Kidney (tissue), 14 donors: ENCODE results near the gene ABHD17A. TPM values are rescaled to one million over a fixed set of nuclear protein-coding genes. Genes with fewer than 3 reads are reported as not detected.

Source experiments
- DNase-seq, 5 donors: peaks; one replicate each; pipeline ENCODE4 v3.0.0-alpha.2; 2013 to 2020
- FAIRE-seq: peaks from 2 replicates; lab custom pipeline; 2012; peaks lifted over from hg19 to GRCh38; lab: Jason Lieb, UNC
- H3K27ac ChIP-seq, 2 donors: one replicate each; pipeline ENCODE4 v1.7.0; 2013; ENCODE audit warnings: low read depth in 2 of 2, low read length in 2 of 2, inconsistent platforms in 1 of 2
- H3K27me3 ChIP-seq: one replicate; pipeline ENCODE4 v1.7.1; 2013; ENCODE audit warnings: low read length, inconsistent platforms; ENCODE audit not compliant: control insufficient read depth, insufficient read depth
- H3K36me3 ChIP-seq, 3 donors: one replicate each; pipeline versions ENCODE4 v1.7.0 to v1.7.1; 2013; ENCODE audit warnings: low read length in 3 of 3, control low read depth in 1 of 3, inconsistent platforms in 1 of 3; ENCODE audit not compliant: insufficient read depth in 3 of 3, control insufficient read depth in 2 of 3
- H3K4me1 ChIP-seq, 3 donors: one replicate each; pipeline versions ENCODE4 v1.7.0 to v1.7.1; 2013; ENCODE audit warnings: low read length in 3 of 3, inconsistent platforms in 1 of 3, low read depth in 1 of 3; ENCODE audit not compliant: control insufficient read depth in 2 of 3, insufficient read depth in 2 of 3
- H3K4me3 ChIP-seq, 3 donors: one replicate each; pipeline versions ENCODE4 v1.7.0 to v1.8.1; 2013; ENCODE audit warnings: low read length in 3 of 3, control low read depth in 1 of 3, inconsistent platforms in 1 of 3
- H3K9ac ChIP-seq, 3 donors: one replicate each; pipeline versions ENCODE4 v1.7.0 to v1.7.1; 2013; ENCODE audit warnings: low read length in 3 of 3, control low read depth in 1 of 3, inconsistent platforms in 1 of 3
- H3K9me3 ChIP-seq, 3 donors: one replicate each; pipeline versions ENCODE4 v1.7.0 to v1.7.1; 2013; ENCODE audit warnings: low read length in 3 of 3, control low read depth in 1 of 3, inconsistent platforms in 1 of 3; ENCODE audit not compliant: control insufficient read depth in 2 of 3, insufficient read depth in 1 of 3
- CTCF ChIP-seq: IDR thresholded peaks from 3 replicates; pipeline ENCODE4 v1.5.1; 2012; ENCODE audit warnings: mild to moderate bottlenecking, moderate library complexity, borderline replicate concordance; ENCODE audit not compliant: insufficient read depth; ENCODE audit errors: extremely low read depth
- intact Hi-C: fragments of 100-400 bp; cut with DNase I; formaldehyde crosslinking; loops from one replicate; pipeline ENCODE4 v1.11.1; 2022
- polyA plus RNA-seq: library from polyadenylated mRNA; stranded (reverse); fragments of 350-450 nt; fragmentation: Illumina TruSeq; extraction: RNeasy Lipid Tissue Mini Kit (QIAGEN cat#74804); gene quantifications from one replicate; pipeline ENCODE4 v1.2.3, GENCODE V29; 2014; ENCODE audit warnings: low read depth, low replicate concordance; ENCODE audit not compliant: insufficient read depth
- total RNA-seq: library from RNA; stranded (reverse); fragmentation: NEBNext Ultra II Directional; extraction: Animal tissue kit (Norgen Biotek cat#: 25700); gene quantifications from one replicate; pipeline ENCODE4 v1.2.1, GENCODE V29; 2021
- donor health status: control.
- donor health status: control.
- donor health status: control.
- donor health status: control.
- donor health status: control.
- donor health status: DM: yes; HTN: yes; CAD: no.
- donor health status: Normal renal cell carcinoma (clear cell type).

Gene ABHD17A
- total and polyA plus RNA-seq, 2 donors from 2014 or later = 63.8 to 65.1 TPM

GRCh38 chr19:1911098-1911497 is 25.8 kb upstream of the ABHD17A start:
- intact Hi-C loops = no loop called here
- no peak overlapping the region for H3K27ac ChIP-seq
- peaks cover 0 to 22% (median 0%) of the 10 kb centered on the region in 3 donors for H3K4me1 ChIP-seq
- no peak overlapping the region for H3K4me3 ChIP-seq
- no peak overlapping the region for H3K9ac ChIP-seq
- no peak for FAIRE-seq
- H3K9me3 ChIP-seq = no peaks in the 10 kb centered on the region
- H3K27me3 ChIP-seq = no peaks in the 10 kb centered on the region
- DNase-seq = no peak
- no peak for TF ChIP-seq CTCF
- no peaks in the 10 kb centered on the region for H3K36me3 ChIP-seq

- H3K36me3 ChIP-seq = no peaks in the 10 kb centered on the region
- DNase-seq (no peak), FAIRE-seq (no peak)
- no peak for TF ChIP-seq CTCF
- peaks cover 0 to 25% (median 5%) of the 10 kb centered on the region in 3 donors for H3K4me1 ChIP-seq
- no peak overlapping the region for H3K4me3 ChIP-seq
- H3K9ac ChIP-seq = no peak overlapping the region
- H3K9me3 ChIP-seq = no peaks in the 10 kb centered on the region
- no peaks in the 10 kb centered on the region for H3K27me3 ChIP-seq
- no peak overlapping the region for H3K27ac ChIP-seq
- intact Hi-C loops = no loop called here
Observed at GRCh38 chr19:1910177-1910576, 24.9 kb upstream of the ABHD17A start.

GRCh38 chr19:1909761-1910080 is 24.4 kb upstream of the ABHD17A start:
- FAIRE-seq (no peak), DNase-seq (no peak)
- H3K4me1 ChIP-seq = peaks cover 0 to 27% (median 5%) of the 10 kb centered on the region in 3 donors
- H3K36me3 ChIP-seq = no peaks in the 10 kb centered on the region
- intact Hi-C loops = no loop called here
- H3K9me3 ChIP-seq = no peaks in the 10 kb centered on the region
- no peak overlapping the region for H3K27ac ChIP-seq
- no peaks in the 10 kb centered on the region for H3K27me3 ChIP-seq
- no peak overlapping the region for H3K9ac ChIP-seq
- no peak overlapping the region for H3K4me3 ChIP-seq
- no peak for TF ChIP-seq CTCF

- Histone ChIP-seq H3K27ac (peak overlapping the region; percentile 71 to 83), H3K9ac (peak overlapping the region in 1 of 3 donors; percentile 61), H3K4me3 (peak overlapping the region in 1 of 3 donors; percentile 12), H3K4me1 (peaks cover 0 to 23% (median 5%) of the 10 kb centered on the region in 3 donors), H3K27me3 (no peaks in the 10 kb centered on the region), H3K36me3 (no peaks in the 10 kb centered on the region), H3K9me3 (no peaks in the 10 kb centered on the region)
- no peak for TF ChIP-seq CTCF
- intact Hi-C loops = no loop called here
- no peak for DNase-seq
- no peak for FAIRE-seq
Observed at GRCh38 chr19:1908364-1908678, 23.0 kb upstream of the ABHD17A start.
